ENCODE measurements around the gene PSMD11.

PSMD11 gene

DNA sequence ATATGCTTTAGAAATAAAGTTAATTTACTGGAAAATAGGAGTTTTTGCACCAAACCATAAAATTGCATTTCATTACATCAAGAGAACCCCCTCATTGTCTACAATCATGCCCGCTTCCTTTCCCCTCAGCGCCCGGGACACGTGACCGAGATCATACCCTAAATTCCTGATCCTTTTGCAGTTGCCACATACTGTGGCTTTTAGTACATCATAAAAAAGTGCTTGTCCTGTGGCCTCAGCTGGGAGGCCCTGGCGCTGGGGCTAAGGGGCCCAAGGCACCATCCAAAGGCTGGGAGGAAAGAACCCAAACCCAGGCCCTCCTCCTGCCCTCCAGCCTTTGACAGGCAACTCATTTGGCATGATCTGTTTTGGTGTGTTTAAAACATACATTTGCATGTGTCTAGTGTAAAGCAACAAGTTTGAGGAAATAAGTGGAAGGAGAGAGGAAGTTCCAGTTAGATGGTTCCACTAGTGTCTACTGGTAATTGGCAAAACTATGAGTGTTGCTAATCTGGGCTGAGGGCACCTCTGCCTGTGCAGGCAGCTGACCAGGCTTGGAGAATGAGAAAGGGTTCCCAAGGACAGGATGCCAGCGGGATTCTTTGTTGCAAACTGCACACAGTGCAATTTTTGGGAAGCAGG lies 48.5 kb downstream of the PSMD11 start:
- no peak for TF ChIP-seq SIN3A (IDR thresholded peaks at IDR 0.05; ENCODE audit: borderline replicate concordance, insufficient read depth, low read length)
- TF ChIP-seq POLR2AphosphoS5 (IDR thresholded peaks at IDR 0.05; ENCODE audit: low read depth, low read length): no peak

- TF ChIP-seq FOXP2 (optimal IDR thresholded peaks at IDR 0.05; ENCODE audit: borderline replicate concordance, extremely low read depth, extremely low read length, insufficient read depth) (no peak), POLR2AphosphoS5 (IDR thresholded peaks at IDR 0.05; ENCODE audit: low read depth, low read length) (no peak)
Observed at GRCh38 chr17:32493571-32493970, 49.3 kb downstream of the PSMD11 start.

DNA sequence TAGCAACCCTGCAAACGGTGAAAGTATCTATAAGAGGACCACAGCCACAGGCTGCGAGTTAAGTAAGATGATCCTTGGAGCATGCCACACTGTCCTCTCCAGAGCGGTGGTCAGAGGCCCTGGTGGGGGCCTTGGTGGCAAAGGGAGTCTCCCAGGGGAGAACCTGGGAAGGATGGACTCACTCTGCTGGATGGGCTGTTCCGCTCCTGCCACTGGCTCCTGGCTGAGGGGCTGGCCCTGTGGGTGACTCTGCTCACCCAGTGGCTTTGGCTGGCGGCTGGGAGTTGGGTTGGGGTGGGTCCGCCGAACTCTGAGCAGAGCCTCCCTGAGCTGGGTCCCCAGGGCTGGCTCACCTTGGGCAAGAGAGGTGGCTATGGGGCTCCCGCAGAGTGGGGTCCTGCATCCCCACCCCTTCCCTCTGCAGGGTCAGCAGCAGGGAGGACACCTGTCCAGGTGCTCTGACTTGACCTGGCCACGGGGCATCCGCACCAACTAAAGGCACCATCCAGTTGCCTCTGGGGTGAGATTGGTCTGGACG lies 49.7 kb downstream of the PSMD11 start:
- TF ChIP-seq SIN3A (IDR thresholded peaks at IDR 0.05; ENCODE audit: borderline replicate concordance, insufficient read depth, low read length) (no peak), TAF1 (IDR thresholded peaks at IDR 0.05; ENCODE audit: borderline replicate concordance, insufficient read depth, low read length) (no peak), POLR2AphosphoS5 (IDR thresholded peaks at IDR 0.05; ENCODE audit: low read depth, low read length) (no peak), FOXP2 (optimal IDR thresholded peaks at IDR 0.05; ENCODE audit: borderline replicate concordance, extremely low read depth, extremely low read length, insufficient read depth) (no peak)
- TF ChIP-seq, protein P1, sequence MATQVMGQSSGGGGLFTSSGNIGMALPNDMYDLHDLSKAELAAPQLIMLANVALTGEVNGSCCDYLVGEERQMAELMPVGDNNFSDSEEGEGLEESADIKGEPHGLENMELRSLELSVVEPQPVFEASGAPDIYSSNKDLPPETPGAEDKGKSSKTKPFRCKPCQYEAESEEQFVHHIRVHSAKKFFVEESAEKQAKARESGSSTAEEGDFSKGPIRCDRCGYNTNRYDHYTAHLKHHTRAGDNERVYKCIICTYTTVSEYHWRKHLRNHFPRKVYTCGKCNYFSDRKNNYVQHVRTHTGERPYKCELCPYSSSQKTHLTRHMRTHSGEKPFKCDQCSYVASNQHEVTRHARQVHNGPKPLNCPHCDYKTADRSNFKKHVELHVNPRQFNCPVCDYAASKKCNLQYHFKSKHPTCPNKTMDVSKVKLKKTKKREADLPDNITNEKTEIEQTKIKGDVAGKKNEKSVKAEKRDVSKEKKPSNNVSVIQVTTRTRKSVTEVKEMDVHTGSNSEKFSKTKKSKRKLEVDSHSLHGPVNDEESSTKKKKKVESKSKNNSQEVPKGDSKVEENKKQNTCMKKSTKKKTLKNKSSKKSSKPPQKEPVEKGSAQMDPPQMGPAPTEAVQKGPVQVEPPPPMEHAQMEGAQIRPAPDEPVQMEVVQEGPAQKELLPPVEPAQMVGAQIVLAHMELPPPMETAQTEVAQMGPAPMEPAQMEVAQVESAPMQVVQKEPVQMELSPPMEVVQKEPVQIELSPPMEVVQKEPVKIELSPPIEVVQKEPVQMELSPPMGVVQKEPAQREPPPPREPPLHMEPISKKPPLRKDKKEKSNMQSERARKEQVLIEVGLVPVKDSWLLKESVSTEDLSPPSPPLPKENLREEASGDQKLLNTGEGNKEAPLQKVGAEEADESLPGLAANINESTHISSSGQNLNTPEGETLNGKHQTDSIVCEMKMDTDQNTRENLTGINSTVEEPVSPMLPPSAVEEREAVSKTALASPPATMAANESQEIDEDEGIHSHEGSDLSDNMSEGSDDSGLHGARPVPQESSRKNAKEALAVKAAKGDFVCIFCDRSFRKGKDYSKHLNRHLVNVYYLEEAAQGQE (IDR thresholded peaks at IDR 0.05; ENCODE audit: insufficient read depth in 1 of 2, low read depth in 2 of 2, low read length in 2 of 2): no peak

GRCh38 chr17:32494621-32495358 lies 50.5 kb downstream of the PSMD11 start:
- TF ChIP-seq, protein P1 (IDR thresholded peaks at IDR 0.05; ENCODE audit: insufficient read depth in 1 of 2, low read depth in 2 of 2, low read length in 2 of 2): no peak
- TF ChIP-seq TAF1 (IDR thresholded peaks at IDR 0.05; ENCODE audit: borderline replicate concordance, insufficient read depth, low read length) (no peak), POLR2AphosphoS5 (IDR thresholded peaks at IDR 0.05; ENCODE audit: low read depth, low read length) (no peak), FOXP2 (optimal IDR thresholded peaks at IDR 0.05; ENCODE audit: borderline replicate concordance, extremely low read depth, extremely low read length, insufficient read depth) (no peak), SIN3A (IDR thresholded peaks at IDR 0.05; ENCODE audit: borderline replicate concordance, insufficient read depth, low read length) (no peak)

DNA sequence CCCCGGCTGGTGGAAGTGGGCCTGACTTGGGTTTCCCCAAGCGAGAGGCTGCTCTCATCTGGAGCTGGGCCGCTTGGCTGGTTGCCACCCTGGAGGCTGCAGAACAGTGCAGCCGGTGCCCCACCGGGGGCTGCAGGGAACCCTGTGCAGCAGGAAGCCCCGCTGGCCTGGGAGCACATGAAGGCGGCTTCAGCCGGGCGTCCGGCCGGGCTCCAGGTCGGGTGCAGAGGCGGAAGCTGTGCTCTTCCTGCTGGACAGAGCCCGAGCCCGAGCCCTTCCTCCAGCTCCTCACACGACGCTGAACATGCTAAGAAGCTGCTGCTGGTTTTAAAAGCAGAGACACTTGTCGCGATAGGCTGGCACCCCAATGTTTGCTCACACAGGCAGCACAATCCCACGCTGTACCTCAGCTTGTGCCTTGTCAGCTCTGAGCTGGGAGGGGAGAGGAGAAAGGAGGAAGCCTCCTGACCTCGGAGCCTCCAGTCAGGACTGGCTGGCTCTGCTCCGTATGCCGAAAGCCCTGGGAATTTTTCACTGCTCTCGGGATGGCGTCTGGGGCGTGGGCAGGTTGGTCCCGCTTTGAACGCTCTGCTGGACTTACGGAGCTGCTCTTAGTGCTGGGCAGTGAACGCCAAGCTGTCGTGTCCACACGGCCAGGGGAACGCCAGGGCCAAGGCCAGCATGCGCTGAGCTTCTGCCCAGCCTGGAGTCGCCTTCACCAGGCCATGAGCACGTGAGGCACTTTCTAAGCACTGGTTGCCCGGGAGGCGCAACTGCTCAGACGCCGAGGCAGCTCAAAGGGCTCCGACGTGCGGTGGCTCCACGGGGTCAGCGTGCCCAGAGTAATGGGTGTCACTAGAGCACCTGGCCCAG lies 51.3 kb downstream of the PSMD11 start:
- TF ChIP-seq, protein P1 (IDR thresholded peaks at IDR 0.05; ENCODE audit: insufficient read depth in 1 of 2, low read depth in 2 of 2, low read length in 2 of 2): peak in 1 of 2 experiments; percentile 37; a peak in 1 of 4 replicates
- TF ChIP-seq SIN3A (IDR thresholded peaks at IDR 0.05; ENCODE audit: borderline replicate concordance, insufficient read depth, low read length) (no peak), FOXP2 (optimal IDR thresholded peaks at IDR 0.05; ENCODE audit: borderline replicate concordance, extremely low read depth, extremely low read length, insufficient read depth) (no peak), TAF1 (IDR thresholded peaks at IDR 0.05; ENCODE audit: borderline replicate concordance, insufficient read depth, low read length) (no peak), POLR2AphosphoS5 (IDR thresholded peaks at IDR 0.05; ENCODE audit: low read depth, low read length) (no peak)

All from PFSK-1 (cell line).